ENCODE results near the gene CCNL2.
"Not testable (repeated sequence)": the region's sequence is repeated elsewhere in the genome, so short reads cannot be mapped to it uniquely, and the experiment has no call there.

The CCNL2 gene

GRCh38 chr1:1399187-1399871 lies at the start of gene CCNL2:
CCNL2 (minus strand) TSS chr1:1399335; CDS start chr1:1399306, 29 bp downstream.
- DNase-seq = peak; percentile 100

GRCh38 chr1:1446631-1447030 lies 47.5 kb upstream of the CCNL2 start:
- not testable (repeated sequence) for DNase-seq

GRCh38 chr1:1442069-1442770 lies 43.1 kb upstream of the CCNL2 start:
- DNase-seq = no peak

GRCh38 chr1:1441002-1441888 lies 42.1 kb upstream of the CCNL2 start:
- DNase-seq = peak; percentile 48

GRCh38 chr1:1440262-1441001 lies 41.3 kb upstream of the CCNL2 start:
- DNase-seq = no peak

- DNase-seq = no peak
Measured at GRCh38 chr1:1439546-1440261, 40.6 kb upstream of the CCNL2 start.

- no peak for DNase-seq
Measured at GRCh38 chr1:1438531-1439381, 39.6 kb upstream of the CCNL2 start.

- DNase-seq = no peak
Measured at GRCh38 chr1:1437904-1438376, 38.8 kb upstream of the CCNL2 start.

GRCh38 chr1:1437033-1437903 lies 38.1 kb upstream of the CCNL2 start:
- no peak for DNase-seq

- no peak for DNase-seq
Measured at GRCh38 chr1:1436630-1437032, 37.5 kb upstream of the CCNL2 start.

GRCh38 chr1:1435911-1436629 lies 36.9 kb upstream of the CCNL2 start:
- DNase-seq = peak; percentile 90

GRCh38 chr1:1435106-1435903 lies 36.2 kb upstream of the CCNL2 start, which contains the start of gene VWA1:
VWA1 (plus strand) TSS chr1:1435690; CDS start chr1:1435749, 59 bp downstream.
- DNase-seq = peak; percentile 95

- no peak for DNase-seq
Measured at GRCh38 chr1:1434824-1435105, 35.6 kb upstream of the CCNL2 start.

- DNase-seq = peak; percentile 57
Measured at GRCh38 chr1:1434131-1434823, 35.1 kb upstream of the CCNL2 start.

GRCh38 chr1:1433804-1434130 lies 34.6 kb upstream of the CCNL2 start:
- DNase-seq = peak; percentile 54

GRCh38 chr1:1432951-1433803 lies 34.0 kb upstream of the CCNL2 start:
- peak; percentile 99 for DNase-seq
